Sigmoid colon (tissue), 7 donors: Measurements from ENCODE around the gene ATP8A1. TPM values are rescaled to one million over a fixed set of nuclear protein-coding genes. Genes with fewer than 3 reads are reported as not detected.

Experiments
- DNase-seq: peaks from one replicate; pipeline ENCODE4 v3.0.0-alpha.2; 2019
- H3K27ac ChIP-seq, 4 donors: fragments of 200-600 bp; sonication (generic); one replicate each; pipeline ENCODE4 v1.5.1; 2016 to 2019; ENCODE audit warnings: mild to moderate bottlenecking in 1 of 4
- H3K27me3 ChIP-seq, 3 donors: fragments of 200-600 bp; sonication (generic); one replicate each; pipeline ENCODE4 v1.5.1; 2019; ENCODE audit warnings: mild to moderate bottlenecking in 1 of 3
- H3K36me3 ChIP-seq, 4 donors: fragments of 200-600 bp; sonication (generic); one replicate each; pipeline ENCODE4 v1.5.1; 2016 to 2019
- H3K4me1 ChIP-seq, 4 donors: fragments of 200-600 bp; sonication (generic); one replicate each; pipeline ENCODE4 v1.5.1; 2017 to 2019
- H3K4me3 ChIP-seq, 4 donors: fragments of 200-600 bp; sonication (generic); one replicate each; pipeline ENCODE4 v1.5.1; 2017 to 2019; ENCODE audit warnings: mild to moderate bottlenecking in 2 of 4, moderate library complexity in 1 of 4
- H3K9me3 ChIP-seq, 4 donors: fragments of 200-600 bp in 3 of 4; sonication (generic) in 3 of 4; one replicate each; pipeline versions ENCODE4 v1.5.1 to v1.6.1; 2013 to 2019
- CTCF ChIP-seq, 4 experiments: fragments of 450-650 bp in 3 of 4; fragments of 200-600 bp in 1 of 4; IDR thresholded peaks; one replicate each; pipeline ENCODE4 v1.5.1; 2016 to 2019; ENCODE audit warnings: antibody characterized with exemption in 4 of 4, mild to moderate bottlenecking in 3 of 4, moderate library complexity in 2 of 4
- EP300 ChIP-seq, 4 donors: sonication (generic); formaldehyde crosslinking; IDR thresholded peaks; one replicate each; pipeline ENCODE4 v1.6.1; 2017; ENCODE audit warnings: antibody characterized with exemption in 4 of 4
- POLR2A ChIP-seq, 2 donors: fragments of 450-650 bp; IDR thresholded peaks; one replicate each; pipeline ENCODE4 v1.6.1; 2016; ENCODE audit warnings: antibody characterized with exemption in 2 of 2, mild to moderate bottlenecking in 2 of 2, moderate library complexity in 2 of 2
- POLR2AphosphoS5 ChIP-seq, 4 donors: sonication (generic); formaldehyde crosslinking; IDR thresholded peaks; one replicate each; pipeline ENCODE4 v1.6.1; 2017; ENCODE audit warnings: antibody characterized with exemption in 4 of 4
- WGBS, 2 donors: extraction: QIAGEN DNeasy Blood & Tissue Kit; methylation state at CpG; one replicate each; pipeline ENCODE4 v1.1.7; 2013; 5-methylcytosine and 5-hydroxymethylcytosine counted together
- intact Hi-C: fragments of 100-400 bp; cut with DNase I; formaldehyde crosslinking; loops from one replicate; pipeline ENCODE4 v1.15.1; 2023
- polyA plus RNA-seq, 3 donors: library from polyadenylated mRNA; stranded (reverse); fragments of 200-250 nt; gene quantifications; one replicate each; pipeline ENCODE4 v1.2.3, GENCODE V29; 2013
- total RNA-seq, 4 donors: library from RNA; depleted of rRNA; stranded (reverse); fragments of >200 nt; gene quantifications; one replicate each; pipeline ENCODE4 v1.1.0, GENCODE V29; 2016
- donor health status: healthy with polysubstance abuse.
- donor health status: Bipolar disorder and iron deficiency.
- donor health status: healthy.

Gene ATP8A1
- total and polyA plus RNA-seq, 7 donors: 2.4 to 19.3 (median 14.5) TPM

GRCh38 chr4:42410446-42410845 is 246.5 kb downstream of the ATP8A1 start:
- 85 to 87% methylated on average over 3 of the region's 3 CpGs for whole genome bisulfite sequencing, 2 donors
- peak overlapping the region in 1 of 4 donors; percentile 24 for H3K27ac ChIP-seq

GRCh38 chr4:42404001-42404400 is 252.9 kb downstream of the ATP8A1 start:
- intact Hi-C loops: no loop called here
- 85 to 91% methylated on average over 6 of the region's 6 CpGs for WGBS, 2 donors
- H3K4me1 ChIP-seq: peaks cover 0 to 4% (median 2%) of the 10 kb centered on the region in 4 donors
- no peak overlapping the region for H3K27ac ChIP-seq
- no peak overlapping the region for H3K4me3 ChIP-seq
- H3K36me3 ChIP-seq: no peaks in the 10 kb centered on the region
- peaks cover 0 to 30% (median 5%) of the 10 kb centered on the region in 3 donors for H3K27me3 ChIP-seq
- no peaks in the 10 kb centered on the region for H3K9me3 ChIP-seq
- no peak for DNase-seq
- TF ChIP-seq POLR2AphosphoS5 (IDR thresholded peaks at IDR 0.05): no peak
- TF ChIP-seq CTCF (IDR thresholded peaks at IDR 0.05): no peak
- TF ChIP-seq EP300 (IDR thresholded peaks at IDR 0.05): no peak
- no peak for TF ChIP-seq POLR2A (IDR thresholded peaks at IDR 0.05)

More at GRCh38 chr4:42410446-42410845, 246.5 kb downstream of the ATP8A1 start:
- no peak overlapping the region for H3K4me3 ChIP-seq
- H3K27me3 ChIP-seq: no peaks in the 10 kb centered on the region
- H3K4me1 ChIP-seq: peaks cover 0 to 8% (median 4%) of the 10 kb centered on the region in 4 donors
- TF ChIP-seq EP300 (IDR thresholded peaks at IDR 0.05): no peak
- no peak for TF ChIP-seq POLR2A (IDR thresholded peaks at IDR 0.05)
- TF ChIP-seq POLR2AphosphoS5 (IDR thresholded peaks at IDR 0.05): no peak
- no peak for TF ChIP-seq CTCF (IDR thresholded peaks at IDR 0.05)
- no peaks in the 10 kb centered on the region for H3K9me3 ChIP-seq
- DNase-seq: no peak
- intact Hi-C loops: no loop called here
- no peaks in the 10 kb centered on the region for H3K36me3 ChIP-seq

GRCh38 chr4:42401171-42401570 is 255.7 kb downstream of the ATP8A1 start:
- WGBS, 2 donors: 63 to 74% methylated on average over 9 of the region's 9 CpGs
- Histone ChIP-seq H3K27ac (no peak overlapping the region), H3K4me1 (peaks cover 0 to 28% (median 27%) of the 10 kb centered on the region in 4 donors), H3K36me3 (no peaks in the 10 kb centered on the region), H3K27me3 (peaks cover 17 to 58% (median 32%) of the 10 kb centered on the region in 3 donors), H3K4me3 (no peak overlapping the region), H3K9me3 (no peaks in the 10 kb centered on the region)
- intact Hi-C loops: no loop called here
- DNase-seq: no peak
- no peak for TF ChIP-seq POLR2AphosphoS5 (IDR thresholded peaks at IDR 0.05)
- TF ChIP-seq CTCF (IDR thresholded peaks at IDR 0.05): no peak
- no peak for TF ChIP-seq POLR2A (IDR thresholded peaks at IDR 0.05)
- no peak for TF ChIP-seq EP300 (IDR thresholded peaks at IDR 0.05)

- H3K9me3 ChIP-seq: no peaks in the 10 kb centered on the region
- WGBS, 2 donors: 17 to 19% methylated on average over 10 of the region's 10 CpGs
- peaks cover 17 to 70% (median 32%) of the 10 kb centered on the region in 3 donors for H3K27me3 ChIP-seq
- H3K4me1 ChIP-seq: peaks cover 0 to 28% (median 27%) of the 10 kb centered on the region in 4 donors
- H3K4me3 ChIP-seq: peak overlapping the region in 3 of 4 donors; percentile 46 to 54 (median 49)
- no peaks in the 10 kb centered on the region for H3K36me3 ChIP-seq
- DNase-seq: no peak
- intact Hi-C loops: no loop called here
- no peak for TF ChIP-seq POLR2A (IDR thresholded peaks at IDR 0.05)
- TF ChIP-seq EP300 (IDR thresholded peaks at IDR 0.05): no peak
- TF ChIP-seq CTCF (IDR thresholded peaks at IDR 0.05): no peak
- no peak for TF ChIP-seq POLR2AphosphoS5 (IDR thresholded peaks at IDR 0.05)
- H3K27ac ChIP-seq: peak overlapping the region in 3 of 4 donors; percentile 50 to 72 (median 62)
Measured at GRCh38 chr4:42399393-42399792, 257.5 kb downstream of the ATP8A1 start.

- peak overlapping the region in 3 of 4 donors; percentile 50 to 72 (median 62) for H3K27ac ChIP-seq
- 5 to 8% methylated on average over 24 of the region's 24 CpGs for WGBS, 2 donors
- intact Hi-C loops: no loop called here
- no peak for TF ChIP-seq EP300 (IDR thresholded peaks at IDR 0.05)
- TF ChIP-seq CTCF (IDR thresholded peaks at IDR 0.05): no peak
- no peak for TF ChIP-seq POLR2AphosphoS5 (IDR thresholded peaks at IDR 0.05)
- no peak for TF ChIP-seq POLR2A (IDR thresholded peaks at IDR 0.05)
- no peaks in the 10 kb centered on the region for H3K9me3 ChIP-seq
- no peaks in the 10 kb centered on the region for H3K36me3 ChIP-seq
- H3K4me1 ChIP-seq: peaks cover 0 to 28% (median 27%) of the 10 kb centered on the region in 4 donors
- DNase-seq: no peak
- H3K27me3 ChIP-seq: peaks cover 17 to 70% (median 32%) of the 10 kb centered on the region in 3 donors
- peak overlapping the region; percentile 31 to 54 (median 48) for H3K4me3 ChIP-seq
Measured at GRCh38 chr4:42398871-42399331, 258.0 kb downstream of the ATP8A1 start.
